ENCODE measurements around the gene EIF4E1B. TPM values are rescaled to one million over a fixed set of nuclear protein-coding genes. Genes with fewer than 3 reads are reported as not detected.

Gene EIF4E1B
- total RNA-seq, 4 donors from 2014 or later = not detected

DNA sequence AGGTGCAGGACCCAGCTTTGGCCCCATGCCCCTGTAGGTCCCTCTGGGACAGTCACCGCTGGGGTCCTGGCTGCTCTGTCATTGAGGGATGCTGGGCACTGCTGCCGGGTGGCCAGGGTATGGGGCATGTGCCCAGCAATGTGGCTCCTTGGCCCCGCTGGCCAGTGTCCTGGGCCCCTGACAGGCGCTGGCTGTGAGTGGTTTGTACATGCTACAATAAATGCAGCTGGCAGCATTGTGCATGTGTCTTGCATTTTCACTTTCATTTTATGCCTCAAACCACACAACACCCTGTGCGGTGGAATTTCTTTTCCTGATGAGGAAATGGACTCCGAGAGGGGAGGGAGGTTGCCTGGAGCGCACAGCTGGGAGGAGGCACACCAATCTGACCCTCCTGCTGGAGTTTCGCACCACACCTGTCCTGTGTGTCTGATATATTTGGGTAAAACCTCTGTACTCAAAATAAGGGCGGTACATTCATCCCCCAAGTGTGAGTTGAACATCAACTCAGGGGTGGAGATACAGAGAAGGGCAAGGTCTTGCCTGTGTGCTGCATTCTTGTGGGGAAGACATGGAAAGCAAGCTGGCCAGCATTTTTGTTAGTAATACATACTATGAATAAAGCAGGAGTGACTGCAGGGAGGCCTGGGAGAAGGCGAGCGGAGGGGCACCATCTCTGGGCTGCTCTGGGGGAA is 28.5 kb downstream of the EIF4E1B start:
- no peak for TF ChIP-seq CTCF (IDR thresholded peaks at IDR 0.05; ENCODE audit: low read depth)

- TF ChIP-seq CTCF (IDR thresholded peaks at IDR 0.05; ENCODE audit: low read depth) = no peak
Measured at GRCh38 chr5:176659512-176659839, 29.0 kb downstream of the EIF4E1B start.

GRCh38 chr5:176659860-176660461 is 29.5 kb downstream of the EIF4E1B start:
- no peak for TF ChIP-seq CTCF (IDR thresholded peaks at IDR 0.05; ENCODE audit: low read depth)

DNA sequence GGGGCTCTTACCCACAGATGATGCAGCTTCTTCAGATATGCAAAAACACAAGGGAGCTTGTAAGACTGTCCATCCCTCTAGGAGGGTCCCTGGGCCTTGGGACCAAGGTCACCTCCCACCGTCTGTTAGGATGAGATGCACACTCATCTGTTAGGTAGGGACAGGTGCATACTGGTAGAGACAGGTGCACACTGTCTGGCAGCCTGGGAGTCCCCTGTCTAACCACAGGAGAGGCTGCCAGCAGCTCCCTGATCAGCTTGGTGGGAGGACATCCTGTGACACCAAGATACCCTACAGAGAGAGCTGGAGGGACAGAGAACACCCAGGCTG is 30.0 kb downstream of the EIF4E1B start:
- TF ChIP-seq CTCF (IDR thresholded peaks at IDR 0.05; ENCODE audit: low read depth) = no peak

DNA sequence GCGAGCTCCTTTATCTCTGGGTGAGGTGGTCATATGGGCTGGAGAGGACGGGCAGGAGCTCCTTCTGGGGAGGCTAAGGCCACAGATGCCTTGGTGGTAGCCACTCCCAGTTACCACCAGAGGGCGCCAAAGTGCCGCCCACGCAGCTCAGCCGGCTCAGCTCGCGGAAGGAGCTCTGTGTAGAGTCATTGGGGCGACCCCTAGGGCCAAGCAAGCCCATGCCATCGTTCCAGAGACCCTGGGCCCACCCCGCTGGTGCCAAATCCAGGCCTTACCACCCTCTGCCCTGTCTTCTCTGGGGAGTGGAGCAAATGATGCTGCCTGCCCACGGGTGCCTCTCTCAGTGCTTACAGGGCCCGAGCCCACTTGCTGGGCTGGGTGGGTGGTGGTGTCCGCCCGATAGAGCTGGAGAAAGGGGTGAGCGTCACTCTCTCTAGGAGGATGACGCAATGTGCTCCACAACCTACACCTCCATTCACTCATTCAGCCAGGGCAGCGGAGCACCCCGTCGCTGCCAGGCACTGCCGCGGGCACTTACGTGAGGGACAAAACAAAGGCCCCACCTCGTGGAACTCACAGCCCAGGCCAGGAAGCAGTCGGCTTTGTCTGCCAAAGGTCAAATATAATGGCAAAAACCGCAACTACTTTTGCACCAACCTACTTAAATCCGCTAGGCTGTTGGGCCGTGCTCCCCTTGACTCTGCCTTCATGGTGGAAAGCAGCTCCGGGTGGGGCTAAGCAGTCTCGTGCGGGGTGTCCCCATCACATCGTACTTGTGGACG is 30.6 kb downstream of the EIF4E1B start:
- TF ChIP-seq CTCF (IDR thresholded peaks at IDR 0.05; ENCODE audit: low read depth) = no peak

GRCh38 chr5:176661676-176662075 is 31.2 kb downstream of the EIF4E1B start:
- TF ChIP-seq CTCF (IDR thresholded peaks at IDR 0.05; ENCODE audit: low read depth) = no peak
